Fibroblast of gingiva (primary cell): Measurements from ENCODE around the gene NSA2.

ENCODE experiments used
- DNase-seq: peaks from one replicate; pipeline ENCODE4 v3.0.0-alpha.2; 2011; ENCODE audit warnings: low read depth

The NSA2 gene

GRCh38 chr5:74816875-74817274 is 49.8 kb downstream of the NSA2 start:
- no peak for DNase-seq

GRCh38 chr5:74822288-74822687 is 55.2 kb downstream of the NSA2 start:
- DNase-seq = no peak

GRCh38 chr5:74829413-74829812 is 62.4 kb downstream of the NSA2 start:
- DNase-seq = no peak
